SIG-M5 treated with dmso at 0.1 percent for 504 hours (cell line): ENCODE measurements around the gene NPHP3.
"Not testable (repeated sequence)": the region's sequence is repeated elsewhere in the genome, so short reads cannot be mapped to it uniquely, and the experiment has no call there.

Experiments
- DNase-seq: peaks from one replicate; lab custom pipeline; 2025; ENCODE audit not compliant: unreplicated experiment; lab: John Stamatoyannopoulos, UW

The NPHP3 gene

GRCh38 chr3:132722165-132723023, at the start of gene NPHP3:
NPHP3 (minus strand) TSS chr3:132722409; CDS start chr3:132722355, 54 bp downstream.
- DNase-seq = peak; percentile 93

- no peak for DNase-seq
These were observed 36.5 kb upstream of the NPHP3 start for GRCh38 chr3:132758740-132759139.

GRCh38 chr3:132756108-132756650, 34.0 kb upstream of the NPHP3 start:
- DNase-seq = no peak

- no peak for DNase-seq
These were observed 31.7 kb upstream of the NPHP3 start for GRCh38 chr3:132753946-132754345.

GRCh38 chr3:132749786-132750185, 27.6 kb upstream of the NPHP3 start:
- no peak for DNase-seq

GRCh38 chr3:132746720-132747119, 24.5 kb upstream of the NPHP3 start:
- DNase-seq = not testable (repeated sequence)

- no peak for DNase-seq
These were observed 16.1 kb upstream of the NPHP3 start for GRCh38 chr3:132738314-132738713.

- no peak for DNase-seq
These were observed 13.4 kb upstream of the NPHP3 start for GRCh38 chr3:132735589-132735988.

- peak; percentile 44 for DNase-seq
These were observed 8.8 kb upstream of the NPHP3 start for GRCh38 chr3:132730891-132731580.

GRCh38 chr3:132726341-132726823, 4.2 kb upstream of the NPHP3 start:
- DNase-seq = peak; percentile 68

- DNase-seq = no peak
These were observed 1.1 kb upstream of the NPHP3 start for GRCh38 chr3:132723024-132723950.

GRCh38 chr3:132721479-132722164, 587 bp downstream of the NPHP3 start:
- peak; percentile 51 for DNase-seq

GRCh38 chr3:132720228-132720627, 2.0 kb downstream of the NPHP3 start:
- no peak for DNase-seq

GRCh38 chr3:132716372-132716771, 5.8 kb downstream of the NPHP3 start:
- no peak for DNase-seq

GRCh38 chr3:132713977-132714727, 8.1 kb downstream of the NPHP3 start:
- DNase-seq = no peak

GRCh38 chr3:132710311-132710710, 11.9 kb downstream of the NPHP3 start:
- DNase-seq = no peak

- DNase-seq = no peak
These were observed 12.4 kb downstream of the NPHP3 start for GRCh38 chr3:132709761-132710160.

- DNase-seq = no peak
These were observed 18.5 kb downstream of the NPHP3 start for GRCh38 chr3:132703733-132704132.

- no peak for DNase-seq
These were observed 26.8 kb downstream of the NPHP3 start for GRCh38 chr3:132695422-132695821.
